Muscle of arm (tissue), 12 donors: Measurements from ENCODE around the gene OR1D5. TPM values are rescaled to one million over a fixed set of nuclear protein-coding genes. Genes with fewer than 3 reads are reported as not detected.

ENCODE experiments used
- polyA plus RNA-seq, 12 donors: library from polyadenylated mRNA; unstranded; fragments of 120-200 nt; gene quantifications; one replicate each; pipeline ENCODE4 v1.2.1, GENCODE V29; 2013; ENCODE audit not compliant: insufficient read length in 12 of 12

The OR1D5 gene
- polyA plus RNA-seq, 12 donors, result not detected

Other genes with a start within 250 kb of the OR1D5 start
- under 1 TPM in 1 of 12 donors, not detected in 11; 0.05 TPM for gene OR1D2, start 40.8 kb upstream of the OR1D5 start, polyA plus RNA-seq
- gene OR1G1, start 63.9 kb upstream of the OR1D5 start, polyA plus RNA-seq, result not detected
- not detected for gene OR1A2, start 133.9 kb upstream of the OR1D5 start, polyA plus RNA-seq
- under 1 TPM in 1 of 12 donors, not detected in 11; 0.05 TPM for gene OR1A1, start 144.1 kb upstream of the OR1D5 start, polyA plus RNA-seq
- under 1 TPM in 2 of 12 donors, not detected in 10; 0.12 to 0.23 TPM for gene OR3A1, start 234.8 kb upstream of the OR1D5 start, polyA plus RNA-seq